Effector memory CD4-positive, alpha-beta T cell (primary cell): Measurements from ENCODE around the gene RABL2A.
A peak's percentile ranks its signal among the peaks of the same experiment; 100 is the strongest.
"Not testable (repeated sequence)": the region's sequence is repeated elsewhere in the genome, so short reads cannot be mapped to it uniquely, and the experiment has no call there.

Experiments used
- DNase-seq, 3 donors: peaks; one replicate each; pipeline ENCODE4 v3.0.0-alpha.2; 2020
- H3K27ac ChIP-seq: 2 replicates; pipeline ENCODE4 v1.7.0; 2013; ENCODE audit warnings: mild to moderate bottlenecking, low read length, moderate library complexity; ENCODE audit not compliant: insufficient read depth, poor library complexity, severe bottlenecking
- H3K27me3 ChIP-seq: replicated peaks from 2 replicates; pipeline ENCODE4 v1.7.0; 2013; ENCODE audit warnings: mild to moderate bottlenecking, low read length; ENCODE audit not compliant: insufficient read depth, control insufficient read depth, poor library complexity, severe bottlenecking
- H3K36me3 ChIP-seq: 2 replicates; pipeline ENCODE4 v1.7.0; 2013; ENCODE audit warnings: mild to moderate bottlenecking, low read length, moderate library complexity; ENCODE audit not compliant: control insufficient read depth, insufficient read depth
- H3K4me1 ChIP-seq: 2 replicates; pipeline ENCODE4 v1.7.0; 2013; ENCODE audit warnings: low read length, mild to moderate bottlenecking; ENCODE audit not compliant: control insufficient read depth, insufficient read depth, poor library complexity, severe bottlenecking
- H3K4me3 ChIP-seq: 2 replicates; pipeline ENCODE4 v1.7.0; 2013; ENCODE audit warnings: low read length, low read depth, mild to moderate bottlenecking; ENCODE audit not compliant: insufficient read depth, poor library complexity, severe bottlenecking
- H3K9me3 ChIP-seq: 2 replicates; pipeline ENCODE4 v1.7.0; 2013; ENCODE audit warnings: mild to moderate bottlenecking, low read length, moderate library complexity; ENCODE audit not compliant: control insufficient read depth

Gene RABL2A

GRCh38 chr2:113597164-113597563, 29.9 kb upstream of the RABL2A start:
- not testable (repeated sequence) for H3K27me3 ChIP-seq, DNase-seq, H3K4me3 ChIP-seq, H3K36me3 ChIP-seq, H3K27ac ChIP-seq, H3K9me3 ChIP-seq, H3K4me1 ChIP-seq

- not testable (repeated sequence) for H3K36me3 ChIP-seq, DNase-seq, H3K4me1 ChIP-seq, H3K4me3 ChIP-seq, H3K27ac ChIP-seq, H3K27me3 ChIP-seq, H3K9me3 ChIP-seq
Observed at GRCh38 chr2:113597572-113597971, 29.5 kb upstream of the RABL2A start.

GRCh38 chr2:113598180-113598579, 28.9 kb upstream of the RABL2A start:
- H3K4me3 ChIP-seq, H3K27ac ChIP-seq, DNase-seq, H3K36me3 ChIP-seq, H3K9me3 ChIP-seq, H3K27me3 ChIP-seq, H3K4me1 ChIP-seq: not testable (repeated sequence)

- not testable (repeated sequence) for H3K36me3 ChIP-seq, H3K9me3 ChIP-seq, H3K27me3 ChIP-seq, DNase-seq, H3K4me1 ChIP-seq, H3K4me3 ChIP-seq, H3K27ac ChIP-seq
Observed at GRCh38 chr2:113598738-113599137, 28.3 kb upstream of the RABL2A start.

- not testable (repeated sequence) for H3K9me3 ChIP-seq, H3K36me3 ChIP-seq
Observed at GRCh38 chr2:113599208-113599607, 27.9 kb upstream of the RABL2A start.

GRCh38 chr2:113602040-113602769, 24.9 kb upstream of the RABL2A start:
- not testable (repeated sequence) for H3K4me3 ChIP-seq, H3K27ac ChIP-seq, H3K27me3 ChIP-seq, H3K36me3 ChIP-seq, H3K9me3 ChIP-seq, H3K4me1 ChIP-seq
- DNase-seq: peak in 2 of 3 donors; percentile 19 to 33

More at GRCh38 chr2:113599208-113599607, 27.9 kb upstream of the RABL2A start:
- H3K27me3 ChIP-seq, H3K27ac ChIP-seq, H3K4me3 ChIP-seq, DNase-seq, H3K4me1 ChIP-seq: not testable (repeated sequence)

- Histone ChIP-seq H3K36me3 (no peaks in the 10 kb centered on the region), H3K4me3 (peak overlapping the region; percentile 29), H3K9me3 (no peaks in the 10 kb centered on the region), H3K27ac (peak overlapping the region; percentile 65), H3K27me3 (no peaks in the 10 kb centered on the region), H3K4me1 (no peaks in the 10 kb centered on the region)
- no peak for DNase-seq
Observed at GRCh38 chr2:113602869-113603466, 24.1 kb upstream of the RABL2A start.

- Histone ChIP-seq H3K4me3 (peak overlapping the region; percentile 51), H3K27ac (peak overlapping the region; percentile 65)
- H3K36me3 ChIP-seq, H3K4me1 ChIP-seq, H3K9me3 ChIP-seq, H3K27me3 ChIP-seq: not testable (repeated sequence)
- DNase-seq: peak; percentile 76 to 85 (median 80)
Observed at GRCh38 chr2:113603467-113604084, 23.5 kb upstream of the RABL2A start.

- H3K9me3 ChIP-seq: not testable (repeated sequence)
- H3K27ac ChIP-seq: peak overlapping the region; percentile 57
Observed at GRCh38 chr2:113604085-113604477, 23.0 kb upstream of the RABL2A start.

GRCh38 chr2:113604661-113605060, 22.4 kb upstream of the RABL2A start:
- not testable (repeated sequence) for DNase-seq, H3K9me3 ChIP-seq, H3K36me3 ChIP-seq, H3K4me1 ChIP-seq, H3K27ac ChIP-seq, H3K4me3 ChIP-seq, H3K27me3 ChIP-seq

More at GRCh38 chr2:113604085-113604477, 23.0 kb upstream of the RABL2A start:
- peak overlapping the region; percentile 51 for H3K4me3 ChIP-seq
- not testable (repeated sequence) for H3K27me3 ChIP-seq, H3K4me1 ChIP-seq, H3K36me3 ChIP-seq
- peak; percentile 83 to 90 (median 83) for DNase-seq
